GM19193 (cell line): ENCODE results near the gene SNX9.

Source experiments
- POLR2A ChIP-seq: IDR thresholded peaks from 4 replicates; pipeline ENCODE4 v1.6.1; 2011; ENCODE audit not compliant: insufficient read depth, insufficient read length; ENCODE audit errors: extremely low read depth

SNX9 gene

GRCh38 chr6:157813750-157814455, 9.1 kb upstream of the SNX9 start:
- no peak for TF ChIP-seq POLR2A

GRCh38 chr6:157814883-157815282, 8.2 kb upstream of the SNX9 start:
- no peak for TF ChIP-seq POLR2A

DNA sequence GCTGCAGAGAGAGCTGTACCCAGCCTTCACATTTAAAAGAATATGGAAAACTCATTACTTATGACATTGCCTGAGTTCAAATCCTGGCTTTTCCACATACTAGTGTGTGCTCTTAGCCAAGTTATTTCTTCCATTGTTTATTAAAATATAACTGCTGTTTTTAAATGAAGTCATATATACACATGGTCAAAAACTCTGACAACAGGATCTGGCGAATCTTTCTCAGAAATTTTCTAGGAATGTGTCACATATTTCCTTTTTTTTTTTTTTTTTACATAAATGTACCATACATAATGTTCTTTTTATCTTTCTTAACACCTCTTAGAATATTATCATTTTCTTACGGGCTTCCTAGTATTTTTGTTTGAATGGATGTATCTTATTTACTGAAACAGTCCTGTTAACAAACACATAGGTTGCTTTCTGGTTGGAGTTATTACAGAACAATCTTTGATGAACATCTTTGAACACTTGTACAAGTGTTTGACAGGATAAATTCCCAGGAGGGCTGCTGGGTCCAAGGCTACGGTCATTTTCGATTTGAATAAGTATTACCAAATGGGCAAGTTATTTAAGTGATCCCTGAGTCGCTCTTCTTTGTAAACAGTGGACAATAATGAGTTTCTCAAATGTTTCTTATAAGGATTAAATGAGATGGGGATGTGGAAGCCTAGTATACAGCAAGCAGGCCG, 1.6 kb upstream of the SNX9 start:
- TF ChIP-seq POLR2A, result no peak

- no peak for TF ChIP-seq POLR2A
These were observed 623 bp upstream of the SNX9 start for GRCh38 chr6:157822245-157823000.

GRCh38 chr6:157823528-157824370, 703 bp downstream of the SNX9 start:
- TF ChIP-seq POLR2A, result no peak

DNA sequence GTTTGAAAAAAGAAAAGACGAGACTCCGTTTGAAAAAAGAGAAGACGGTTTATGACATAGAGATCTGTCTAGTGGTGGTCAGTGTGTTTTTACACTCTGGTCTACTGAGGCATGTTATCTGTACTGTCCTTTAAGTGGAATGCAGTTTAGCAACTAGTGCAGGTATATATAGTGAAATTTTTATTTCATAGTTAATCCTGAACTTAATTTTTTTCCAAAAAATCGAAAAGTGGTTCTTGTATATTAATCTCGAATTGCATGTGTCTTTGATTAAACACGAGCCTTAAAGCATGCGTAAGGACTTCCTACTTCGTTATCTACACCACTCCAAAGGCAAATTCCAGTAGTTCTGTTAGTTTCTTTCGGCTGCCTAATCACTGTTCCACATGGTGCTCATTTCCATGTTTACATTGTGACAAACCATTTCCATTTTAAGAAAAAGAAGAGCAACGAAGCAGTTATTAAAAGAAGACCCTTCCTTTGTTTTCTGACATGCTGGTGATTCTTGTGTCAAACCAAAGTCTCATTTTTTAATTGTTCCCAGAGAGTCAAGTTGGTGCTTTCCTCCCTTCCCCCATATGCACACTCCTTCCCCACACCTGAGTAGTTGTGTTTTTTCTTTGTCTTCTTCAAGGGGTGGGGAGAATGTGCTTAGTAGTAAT, 2.3 kb downstream of the SNX9 start:
- TF ChIP-seq POLR2A, result no peak

- no peak for TF ChIP-seq POLR2A
These were observed 7.4 kb downstream of the SNX9 start for GRCh38 chr6:157830354-157831017.

DNA sequence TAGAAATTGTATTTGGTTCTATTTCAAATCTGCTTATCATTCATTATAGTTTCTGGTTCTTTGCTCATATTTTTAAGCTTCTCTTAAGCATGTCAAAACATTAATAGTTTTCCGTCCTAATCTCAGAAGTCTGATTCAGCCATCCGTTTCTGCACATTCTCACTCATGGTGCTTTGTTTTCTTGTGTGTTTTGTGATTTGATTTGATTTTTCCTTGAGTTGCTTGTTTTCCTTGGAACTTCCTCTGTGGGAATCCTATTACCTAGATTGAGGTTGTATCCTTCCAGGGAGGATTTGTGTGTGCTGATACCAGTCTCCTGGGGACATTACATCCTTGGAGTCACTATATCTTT, 7.9 kb downstream of the SNX9 start:
- TF ChIP-seq POLR2A, result no peak

GRCh38 chr6:157831424-157832249, 8.6 kb downstream of the SNX9 start:
- TF ChIP-seq POLR2A, result no peak

GRCh38 chr6:157832250-157832967, 9.4 kb downstream of the SNX9 start:
- no peak for TF ChIP-seq POLR2A

DNA sequence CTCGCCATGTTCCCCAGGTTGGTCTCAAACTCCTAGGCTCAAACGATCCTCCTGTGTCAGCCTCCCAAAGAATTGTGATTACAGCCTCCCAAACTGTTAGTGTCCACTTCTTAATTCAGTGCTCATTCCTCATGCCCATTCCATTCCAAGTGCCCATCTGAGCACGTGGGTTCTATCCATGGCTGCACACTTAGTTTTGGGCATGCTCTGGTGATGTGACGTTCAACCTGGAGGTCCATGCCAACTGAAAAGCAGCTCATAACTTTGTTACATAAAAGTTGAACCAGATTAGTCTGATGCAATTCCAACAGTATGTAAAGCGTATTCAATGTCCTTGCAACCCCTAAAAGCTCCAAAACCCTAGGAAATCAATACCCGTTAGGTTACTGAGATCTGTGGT, 11.5 kb downstream of the SNX9 start:
- TF ChIP-seq POLR2A, result no peak

DNA sequence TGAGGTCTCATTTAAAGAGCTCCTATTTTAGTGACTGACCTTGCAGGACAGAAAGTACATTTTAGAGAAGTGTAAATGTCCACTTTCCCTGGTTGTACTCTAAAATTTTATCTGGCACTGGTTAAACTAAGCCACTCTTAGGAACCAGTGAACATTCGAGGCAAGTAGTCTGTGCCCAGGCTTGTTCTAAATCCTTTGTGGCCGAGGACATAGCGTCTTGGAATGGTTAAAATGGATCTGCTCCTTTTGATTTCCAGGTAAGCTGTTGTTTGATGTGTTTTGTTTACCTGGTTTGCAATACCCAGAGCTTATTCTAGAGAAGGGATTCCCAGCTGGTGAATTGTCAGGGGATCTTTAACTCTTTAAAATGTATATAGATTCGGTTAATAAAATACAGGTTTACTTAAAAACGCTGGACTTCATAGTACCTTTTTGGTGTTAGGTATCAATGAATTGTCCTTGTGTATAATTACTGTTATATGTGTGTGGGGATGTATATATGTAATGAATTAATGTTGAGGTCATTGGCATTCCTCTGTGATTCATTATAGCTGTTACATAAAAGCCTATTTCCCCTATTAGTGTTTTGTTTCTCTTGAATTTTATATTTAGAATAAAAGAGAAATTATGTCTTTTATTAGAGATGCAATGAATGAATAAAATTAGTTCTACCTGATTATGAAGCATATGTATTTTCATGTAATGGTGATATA, 15.8 kb downstream of the SNX9 start:
- no peak for TF ChIP-seq POLR2A

DNA sequence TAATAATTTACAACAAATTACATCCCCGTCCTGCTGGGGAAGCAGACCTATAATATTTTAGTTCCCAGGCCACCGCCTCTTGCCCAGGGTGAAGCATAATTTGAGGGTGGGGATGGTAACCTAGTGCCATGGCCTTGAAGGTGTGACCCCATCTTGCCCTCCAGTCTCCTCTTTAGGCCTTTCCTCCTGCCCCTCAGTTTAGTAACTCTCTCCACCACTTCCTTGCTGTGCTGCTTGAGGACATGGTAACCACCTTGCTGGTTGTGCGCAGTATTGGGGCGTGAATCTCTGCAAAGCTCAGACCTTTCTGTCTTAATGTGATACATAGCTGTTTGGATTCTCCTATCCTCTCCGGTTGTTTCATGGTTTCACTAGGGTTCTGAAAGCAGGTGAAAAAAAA, 16.6 kb downstream of the SNX9 start:
- TF ChIP-seq POLR2A, result no peak

DNA sequence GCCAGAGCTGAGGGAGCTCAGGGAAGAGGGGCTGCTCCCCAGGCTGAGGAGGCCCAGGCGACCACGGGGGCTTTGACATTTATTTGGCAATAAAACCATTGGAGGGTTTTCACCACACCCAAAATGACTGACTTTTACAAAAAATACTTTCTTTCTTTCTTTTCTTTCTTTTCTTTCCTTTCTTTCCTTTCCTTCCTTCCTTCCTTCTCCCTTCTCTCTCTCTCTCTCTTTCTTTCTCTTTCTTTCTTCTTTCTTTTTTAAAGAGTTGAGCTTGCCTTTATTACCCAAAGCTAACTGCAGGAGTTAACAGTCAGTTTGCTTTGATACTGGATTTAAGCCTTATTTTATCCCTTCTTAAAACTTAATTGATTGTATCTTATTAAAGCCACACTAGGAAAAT, 17.2 kb downstream of the SNX9 start:
- TF ChIP-seq POLR2A, result no peak
